G401 (cell line): ENCODE measurements around the gene ATP9A. TPM values are rescaled to one million over a fixed set of nuclear protein-coding genes. Genes with fewer than 3 reads are reported as not detected.
"Not testable (repeated sequence)": the region's sequence is repeated elsewhere in the genome, so short reads cannot be mapped to it uniquely, and the experiment has no call there.

ENCODE experiments used
- DNase-seq: peaks from one replicate; pipeline ENCODE4 v3.0.0-alpha.2; 2015; ENCODE audit warnings: low spot score
- in situ Hi-C: cut with HindIII; loops from 2 replicates; pipeline ENCODE4 v1.10.0; 2016; ENCODE audit warnings: low sequenced_read_pairs, mixed read lengths
- total RNA-seq: library from RNA; depleted of rRNA; stranded (reverse); fragments of >200 nt; shearing (Covaris generic); gene quantifications from 2 replicates; pipeline ENCODE4 v1.2.3, GENCODE V29; 2014

The ATP9A gene
- total RNA-seq, 1 experiment from 2014 or later, result 15.7 TPM

- no peak for DNase-seq
- in situ Hi-C loops, result no loop called here
Observed at GRCh38 chr20:51703400-51704287, 64.5 kb downstream of the ATP9A start.

GRCh38 chr20:51702556-51702955, 65.6 kb downstream of the ATP9A start:
- in situ Hi-C loops, result no loop called here
- DNase-seq, result no peak

GRCh38 chr20:51700809-51701285, 67.3 kb downstream of the ATP9A start:
- in situ Hi-C loops, result no loop called here

GRCh38 chr20:51698252-51698651, 69.9 kb downstream of the ATP9A start:
- in situ Hi-C loops, result no loop called here

More at GRCh38 chr20:51700809-51701285, 67.3 kb downstream of the ATP9A start:
- peak; percentile 78 for DNase-seq

GRCh38 chr20:51697096-51697826, 70.9 kb downstream of the ATP9A start:
- DNase-seq, result no peak
- in situ Hi-C loops, result no loop called here

More at GRCh38 chr20:51698252-51698651, 69.9 kb downstream of the ATP9A start:
- DNase-seq, result peak; percentile 64

- DNase-seq, result no peak
- in situ Hi-C loops, result no loop called here
Observed at GRCh38 chr20:51696304-51697071, 71.7 kb downstream of the ATP9A start.

- in situ Hi-C loops, result no loop called here
- DNase-seq, result no peak
Observed at GRCh38 chr20:51695574-51696303, 72.5 kb downstream of the ATP9A start.

GRCh38 chr20:51692806-51693400, 75.3 kb downstream of the ATP9A start:
- no peak for DNase-seq
- in situ Hi-C loops, result no loop called here

- in situ Hi-C loops, result no loop called here
Observed at GRCh38 chr20:51691703-51692102, 76.5 kb downstream of the ATP9A start.

GRCh38 chr20:51688600-51689244, 79.5 kb downstream of the ATP9A start:
- peak; percentile 49 for DNase-seq

More at GRCh38 chr20:51691703-51692102, 76.5 kb downstream of the ATP9A start:
- DNase-seq, result no peak

GRCh38 chr20:51687630-51688029, 80.6 kb downstream of the ATP9A start:
- DNase-seq, result no peak
- in situ Hi-C loops, result no loop called here

More at GRCh38 chr20:51688600-51689244, 79.5 kb downstream of the ATP9A start:
- in situ Hi-C loops, result no loop called here

GRCh38 chr20:51687108-51687507, 81.1 kb downstream of the ATP9A start:
- in situ Hi-C loops, result no loop called here
- no peak for DNase-seq

- DNase-seq, in situ Hi-C loops: not testable (repeated sequence)
Observed at GRCh38 chr20:51685494-51685893, 82.7 kb downstream of the ATP9A start.

- in situ Hi-C loops, result no loop called here
- peak; percentile 69 for DNase-seq
Observed at GRCh38 chr20:51680067-51680749, 88.0 kb downstream of the ATP9A start.

- in situ Hi-C loops, result no loop called here
- no peak for DNase-seq
Observed at GRCh38 chr20:51679254-51679921, 88.8 kb downstream of the ATP9A start.

GRCh38 chr20:51678026-51678697, 90.0 kb downstream of the ATP9A start:
- DNase-seq, result peak; percentile 97
- in situ Hi-C loops, result no loop called here
